Measurements from ENCODE around the gene ZNF467. TPM values are rescaled to one million over a fixed set of nuclear protein-coding genes. Genes with fewer than 3 reads are reported as not detected.

ZNF467 gene
- total RNA-seq, 1 experiment from 2014 or later = 11.3 TPM

- Histone ChIP-seq H3K27ac (ENCODE audit: low read depth, low read length) (no peak overlapping the region), H3K4me2 (ENCODE audit: low read length) (no peak overlapping the region), H3K79me2 (ENCODE audit: insufficient read depth, low read length) (no peaks in the 10 kb centered on the region), H4K20me1 (ENCODE audit: insufficient read depth) (no peaks in the 10 kb centered on the region), H3K9ac (ENCODE audit: low read length) (no peak overlapping the region), H3K4me3 (replicated peaks in 1 of 2; ENCODE audit: low read depth in 1 of 2, low read length in 2 of 2) (no peak overlapping the region), H2AFZ (ENCODE audit: low read depth, low read length, poor library complexity, severe bottlenecking) (no peak overlapping the region), H3K9me3 (ENCODE audit: control insufficient read depth in 1 of 2, insufficient read depth in 1 of 2, low read depth in 1 of 2, low read length in 2 of 2) (no peaks in the 10 kb centered on the region), H3K36me3 (ENCODE audit: control insufficient read depth in 1 of 2, insufficient read depth in 2 of 2, low read length in 2 of 2) (no peaks in the 10 kb centered on the region), H3K4me1 (ENCODE audit: control insufficient read depth in 1 of 2, insufficient read depth in 2 of 2, low read length in 2 of 2) (peaks cover 0 to 5% of the 10 kb centered on the region in 2 experiments; a peak in 1 of 4 replicates), H3K27me3 (ENCODE audit: insufficient read depth, low read length) (no peaks in the 10 kb centered on the region), H3K9me2 (ENCODE audit: insufficient read depth) (no peaks in the 10 kb centered on the region)
- no TSS peak for BruUV-seq (replicated peaks)
- CTCF ChIA-PET = interaction anchor here (1.3 to 1.5 kb wide), 3 partner anchors 9 to 89 kb away, joined by 3 to 7 read pairs (median 6); no protein-coding TSS in a partner anchor
- RAD21 ChIA-PET (ENCODE audit: low non-redundant PET in 1 of 2, low total read pairs in 2 of 2, uncharacterized antibody in 2 of 2, unreplicated experiment in 2 of 2) = interaction anchor here in 1 of 2 experiments (1.3 kb wide), 1 partner anchor 9 kb away, joined by 3 read pairs; no protein-coding TSS in a partner anchor
- intact Hi-C loops (cut with micrococcal nuclease) = no loop called here
- DNase-seq (ENCODE audit: low read depth, low spot score) (no peak), ATAC-seq (no peak)
- POLR2A ChIA-PET = no interaction called here
- TF ChIP-seq SIN3A (IDR thresholded peaks at IDR 0.05; ENCODE audit: low read depth) = no peak
- no peak for TF ChIP-seq TCF7L2 (IDR thresholded peaks at IDR 0.05; ENCODE audit: borderline replicate concordance, extremely low read depth, insufficient read depth, insufficient read length)
- TF ChIP-seq MAX (IDR thresholded peaks at IDR 0.05) = no peak
- TF ChIP-seq CBX3 (IDR thresholded peaks at IDR 0.05; ENCODE audit: low read depth) = no peak
- TF ChIP-seq ZNF274 (IDR thresholded peaks at IDR 0.05; ENCODE audit: low read depth, low read length) = no peak
- TF ChIP-seq RAD21 (IDR thresholded peaks at IDR 0.05; ENCODE audit: low read depth) = no peak
- TF ChIP-seq ELF1 (IDR thresholded peaks at IDR 0.05; ENCODE audit: borderline replicate concordance, low read depth) = no peak
- TF ChIP-seq FOSL1 (IDR thresholded peaks at IDR 0.05; ENCODE audit: low read depth) = no peak
- no peak for TF ChIP-seq ZFX (IDR thresholded peaks at IDR 0.05)
- TF ChIP-seq SRF (IDR thresholded peaks at IDR 0.05; ENCODE audit: low read depth) = no peak
- no peak for TF ChIP-seq EGR1 (IDR thresholded peaks at IDR 0.05; ENCODE audit: low read depth)
- no peak for TF ChIP-seq CEBPB (IDR thresholded peaks at IDR 0.05; ENCODE audit: low read depth)
Observed at GRCh38 chr7:149751043-149751775, 22.2 kb downstream of the ZNF467 start.

All from HCT116 (cell line).